ENCODE results near the gene PA2G4. TPM values are rescaled to one million over a fixed set of nuclear protein-coding genes. Genes with fewer than 3 reads are reported as not detected.

Gene PA2G4
- total and polyA plus RNA-seq, 7 donors, result 75.3 to 258 (median 115) TPM

DNA sequence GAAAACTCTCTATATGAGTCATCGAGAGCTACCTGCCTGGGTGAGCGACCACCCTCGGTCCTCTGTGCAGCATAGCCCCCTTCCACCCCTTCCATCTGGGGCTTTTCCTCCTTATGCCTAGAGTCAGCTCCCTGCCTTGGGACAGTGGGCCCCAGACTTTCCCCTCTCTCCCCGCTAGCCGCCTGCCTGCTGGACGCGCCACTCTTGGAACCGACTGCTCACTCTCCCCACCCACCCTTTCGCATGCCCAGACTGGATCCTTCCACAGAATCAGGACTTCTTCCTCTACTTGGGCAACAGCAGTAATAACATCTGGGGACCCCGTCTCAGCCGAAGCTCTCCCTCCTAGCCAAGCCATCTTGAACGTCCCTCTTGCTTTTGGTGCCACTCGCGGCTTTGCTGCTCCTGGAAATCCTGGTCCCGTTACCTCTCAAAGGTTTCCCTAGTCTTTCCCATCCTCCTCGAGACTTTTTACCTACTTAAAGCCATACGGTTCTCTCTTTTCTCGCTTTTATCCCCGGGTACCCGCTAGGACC lies 24.4 kb downstream of the PA2G4 start:
- H3K4me1 ChIP-seq, result peaks cover 23% of the 10 kb centered on the region
- WGBS, 3 donors, result 0 to 1% (median 1%) methylated on average over 20 of the region's 20 CpGs
- intact Hi-C loops (cut with DNase I), result loop anchor here (5.0 to 10.0 kb wide), 3 partner anchors 129 to 339 kb away; partner anchors contain the start of genes SPRYD4 (in 2 of the 2) and ANKRD52 (in 1 of the 2)

DNA sequence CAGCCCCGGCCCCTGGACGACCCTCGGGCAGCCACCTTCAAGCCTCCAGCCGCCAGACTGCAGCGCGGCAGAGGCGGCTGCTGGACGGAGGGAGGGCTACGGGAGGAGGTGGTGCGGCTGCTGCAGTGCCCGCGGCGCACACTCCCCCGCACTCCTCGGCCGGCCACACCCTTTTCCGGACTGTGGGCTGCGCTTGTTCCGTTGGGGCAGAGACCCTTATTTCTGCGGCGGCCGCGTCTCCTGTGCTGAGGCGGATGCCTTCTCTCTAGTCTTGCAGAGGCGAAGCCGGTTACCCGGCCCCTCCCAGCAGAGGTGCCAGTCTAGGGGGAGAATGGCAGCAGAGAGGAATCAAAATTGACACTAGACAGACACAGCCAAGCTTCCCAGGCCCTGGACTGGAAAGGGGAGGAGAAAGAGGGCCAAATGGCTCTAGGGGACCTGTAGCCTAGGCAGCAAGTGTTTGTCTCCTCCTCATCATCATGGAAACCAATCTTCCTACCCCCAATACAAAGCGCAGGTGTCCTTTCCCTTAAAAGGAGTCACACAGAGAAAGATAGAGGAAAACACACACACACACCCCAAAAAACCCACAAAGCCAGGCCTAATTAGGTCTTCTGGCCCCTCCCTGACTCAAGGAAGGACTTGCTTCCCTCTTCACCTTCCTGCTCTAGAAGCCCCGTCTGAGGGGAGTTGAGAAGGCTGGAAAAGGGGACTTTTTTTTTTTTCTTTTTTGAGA lies 25.0 kb downstream of the PA2G4 start:
- WGBS, 3 donors, result 2 to 4% (median 3%) methylated on average over 29 of the region's 29 CpGs
- H3K27ac ChIP-seq, result peak overlapping the region; percentile 95
- H3K4me3 ChIP-seq, result peak overlapping the region; percentile 86
- peaks cover 0 to 41% of the 10 kb centered on the region in 2 donors for H3K36me3 ChIP-seq (ENCODE audit: insufficient read depth in 1 of 2, low read depth in 1 of 2)
- TF ChIP-seq, protein P1, sequence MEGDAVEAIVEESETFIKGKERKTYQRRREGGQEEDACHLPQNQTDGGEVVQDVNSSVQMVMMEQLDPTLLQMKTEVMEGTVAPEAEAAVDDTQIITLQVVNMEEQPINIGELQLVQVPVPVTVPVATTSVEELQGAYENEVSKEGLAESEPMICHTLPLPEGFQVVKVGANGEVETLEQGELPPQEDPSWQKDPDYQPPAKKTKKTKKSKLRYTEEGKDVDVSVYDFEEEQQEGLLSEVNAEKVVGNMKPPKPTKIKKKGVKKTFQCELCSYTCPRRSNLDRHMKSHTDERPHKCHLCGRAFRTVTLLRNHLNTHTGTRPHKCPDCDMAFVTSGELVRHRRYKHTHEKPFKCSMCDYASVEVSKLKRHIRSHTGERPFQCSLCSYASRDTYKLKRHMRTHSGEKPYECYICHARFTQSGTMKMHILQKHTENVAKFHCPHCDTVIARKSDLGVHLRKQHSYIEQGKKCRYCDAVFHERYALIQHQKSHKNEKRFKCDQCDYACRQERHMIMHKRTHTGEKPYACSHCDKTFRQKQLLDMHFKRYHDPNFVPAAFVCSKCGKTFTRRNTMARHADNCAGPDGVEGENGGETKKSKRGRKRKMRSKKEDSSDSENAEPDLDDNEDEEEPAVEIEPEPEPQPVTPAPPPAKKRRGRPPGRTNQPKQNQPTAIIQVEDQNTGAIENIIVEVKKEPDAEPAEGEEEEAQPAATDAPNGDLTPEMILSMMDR (IDR thresholded peaks at IDR 0.05), result no peak
- no peaks in the 10 kb centered on the region for H3K27me3 ChIP-seq (ENCODE audit: insufficient read depth in 3 of 3, low read length in 2 of 3)
- ATAC-seq (peak; percentile 37 to 59 (median 46)), DNase-seq (peak; percentile 69 to 80)
- peaks cover 23% of the 10 kb centered on the region for H3K4me1 ChIP-seq
- intact Hi-C loops (cut with DNase I), result loop anchor here (5.0 to 10.0 kb wide), 3 partner anchors 128 to 338 kb away; partner anchors contain the start of genes SPRYD4 (in 2 of the 2) and ANKRD52 (in 1 of the 2)
- no peaks in the 10 kb centered on the region for H3K9me3 ChIP-seq

More for the DNA sequence above, 24.4 kb downstream of the PA2G4 start:
- peaks cover 0 to 35% of the 10 kb centered on the region in 2 donors for H3K36me3 ChIP-seq (ENCODE audit: insufficient read depth in 1 of 2, low read depth in 1 of 2)
- H3K27me3 ChIP-seq (ENCODE audit: insufficient read depth in 3 of 3, low read length in 2 of 3), result no peaks in the 10 kb centered on the region
- TF ChIP-seq, protein P1 (IDR thresholded peaks at IDR 0.05), result no peak
- H3K27ac ChIP-seq, result peak overlapping the region; percentile 95
- H3K4me3 ChIP-seq, result peak overlapping the region; percentile 86
- no peaks in the 10 kb centered on the region for H3K9me3 ChIP-seq
- DNase-seq (peak; percentile 35 to 69), ATAC-seq (peak in 2 of 4 donors; percentile 11 to 26)

DNA sequence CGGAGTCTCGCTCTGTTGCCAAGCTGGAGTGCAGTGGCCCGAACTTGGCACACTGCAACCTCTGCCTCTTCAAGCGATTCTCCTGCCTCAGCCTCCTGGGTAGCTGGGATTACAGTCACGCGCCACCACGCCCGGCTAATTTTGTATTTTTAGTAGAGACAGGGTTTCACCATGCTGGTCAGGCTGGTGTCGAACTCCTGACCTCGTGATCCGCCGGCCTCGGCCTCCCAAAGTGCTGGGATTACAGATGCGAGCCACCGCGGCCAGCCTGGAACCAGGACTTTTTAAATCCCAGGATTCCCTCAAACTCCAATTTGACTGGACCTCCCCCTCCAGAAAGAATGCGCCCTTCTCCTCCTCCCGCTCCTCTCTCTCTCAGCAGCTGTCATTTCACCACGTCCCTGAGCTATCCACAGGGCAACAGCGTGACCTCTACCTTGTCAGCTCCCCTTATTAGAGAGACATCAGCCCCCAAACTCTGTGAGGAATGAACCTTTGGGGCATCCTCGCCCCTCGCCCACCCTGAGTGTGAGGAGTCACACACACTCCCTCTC lies 25.7 kb downstream of the PA2G4 start:
- no peaks in the 10 kb centered on the region for H3K9me3 ChIP-seq
- WGBS, 3 donors, result 23 to 35% (median 23%) methylated on average over 22 of the region's 22 CpGs
- DNase-seq, result peak; percentile 28 to 67
- no peaks in the 10 kb centered on the region for H3K27me3 ChIP-seq (ENCODE audit: insufficient read depth in 3 of 3, low read length in 2 of 3)
- peaks cover 0 to 47% of the 10 kb centered on the region in 2 donors for H3K36me3 ChIP-seq (ENCODE audit: insufficient read depth in 1 of 2, low read depth in 1 of 2)
- H3K27ac ChIP-seq, result peak overlapping the region; percentile 95
- TF ChIP-seq, protein P1 (IDR thresholded peaks at IDR 0.05), result no peak
- no peak for ATAC-seq
- H3K4me1 ChIP-seq, result peaks cover 23% of the 10 kb centered on the region
- intact Hi-C loops (cut with DNase I), result loop anchor here (5.0 to 10.0 kb wide), 3 partner anchors 127 to 337 kb away; partner anchors contain the start of genes SPRYD4 (in 2 of the 2) and ANKRD52 (in 1 of the 2)
- peak overlapping the region; percentile 86 for H3K4me3 ChIP-seq

DNA sequence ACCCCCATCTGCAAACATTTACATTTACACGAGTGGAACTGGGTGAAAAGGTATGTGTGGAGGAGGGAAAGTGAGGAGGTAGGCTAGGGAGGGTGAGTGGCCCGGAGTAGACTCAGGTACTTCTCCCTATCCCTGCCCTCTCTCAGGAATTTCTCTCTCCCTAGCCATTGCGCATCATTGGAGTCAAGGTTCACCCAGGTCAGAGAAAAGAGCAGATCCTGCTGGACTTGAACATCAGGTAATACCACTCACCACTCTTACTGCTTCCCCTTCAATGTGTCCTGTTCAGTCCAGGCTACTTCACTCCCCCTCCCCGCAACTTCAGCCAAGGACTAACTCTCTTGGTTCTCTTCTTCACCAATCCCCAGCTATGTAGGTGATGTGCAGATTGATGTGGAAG lies 26.5 kb downstream of the PA2G4 start:
- H3K27me3 ChIP-seq (ENCODE audit: insufficient read depth in 3 of 3, low read length in 2 of 3), result no peaks in the 10 kb centered on the region
- no peak for DNase-seq
- peaks cover 0 to 56% of the 10 kb centered on the region in 2 donors for H3K36me3 ChIP-seq (ENCODE audit: insufficient read depth in 1 of 2, low read depth in 1 of 2)
- ATAC-seq, result no peak
- H3K4me1 ChIP-seq, result peaks cover 23% of the 10 kb centered on the region
- no peaks in the 10 kb centered on the region for H3K9me3 ChIP-seq
- H3K4me3 ChIP-seq, result no peak overlapping the region
- WGBS, 3 donors, result 87 to 89% (median 88%) methylated on average over 4 of the region's 4 CpGs
- TF ChIP-seq, protein P1 (IDR thresholded peaks at IDR 0.05), result no peak
- intact Hi-C loops (cut with DNase I), result no loop called here
- no peak overlapping the region for H3K27ac ChIP-seq

Measured in psoas muscle (tissue), 8 donors.